Measurements from ENCODE around the gene PRKCA.

The PRKCA gene

DNA sequence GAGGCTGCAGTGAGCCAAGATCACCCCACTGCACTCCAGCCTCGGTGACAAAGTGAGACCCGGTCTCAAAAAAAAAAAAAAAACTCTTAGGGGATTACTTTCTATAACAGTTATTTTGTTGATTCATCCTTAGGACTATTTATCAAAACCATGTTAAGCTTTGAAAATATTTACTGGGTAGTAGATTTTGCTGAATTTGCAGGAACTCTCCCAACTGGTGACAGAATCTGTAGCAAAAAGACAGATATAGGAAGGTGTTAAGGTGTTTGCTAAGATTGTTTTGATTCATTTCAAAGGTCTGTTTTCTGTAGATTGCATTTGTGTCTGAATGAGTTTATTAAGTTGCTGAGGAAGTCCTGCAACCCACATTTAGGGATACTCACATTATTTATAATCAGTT is 192.6 kb downstream of the PRKCA start:
- DNase-seq: no peak

- no peak for DNase-seq
Measured at GRCh38 chr17:66496306-66496705, 193.9 kb downstream of the PRKCA start.

DNA sequence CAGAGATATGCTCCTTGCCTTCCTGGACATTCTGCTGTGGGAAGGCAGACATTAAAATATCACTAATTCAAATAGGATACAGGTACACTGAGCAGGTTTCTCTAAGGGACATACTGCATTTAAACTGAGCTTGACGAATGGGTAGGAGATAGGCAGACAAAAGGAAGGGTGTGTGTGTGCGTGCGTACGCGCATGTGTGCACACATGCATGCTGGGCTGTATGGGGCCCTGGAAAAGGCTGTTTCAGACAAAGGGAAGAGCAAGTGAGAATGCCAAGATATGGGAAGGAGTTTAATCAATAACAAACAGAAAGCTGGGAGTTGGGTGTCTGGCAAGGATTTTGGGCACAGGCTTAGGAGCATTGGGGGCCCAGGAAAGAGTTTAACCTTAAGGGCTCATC is 196.2 kb downstream of the PRKCA start:
- no peak for DNase-seq

GRCh38 chr17:66506641-66507040 is 204.2 kb downstream of the PRKCA start:
- DNase-seq: no peak

DNA sequence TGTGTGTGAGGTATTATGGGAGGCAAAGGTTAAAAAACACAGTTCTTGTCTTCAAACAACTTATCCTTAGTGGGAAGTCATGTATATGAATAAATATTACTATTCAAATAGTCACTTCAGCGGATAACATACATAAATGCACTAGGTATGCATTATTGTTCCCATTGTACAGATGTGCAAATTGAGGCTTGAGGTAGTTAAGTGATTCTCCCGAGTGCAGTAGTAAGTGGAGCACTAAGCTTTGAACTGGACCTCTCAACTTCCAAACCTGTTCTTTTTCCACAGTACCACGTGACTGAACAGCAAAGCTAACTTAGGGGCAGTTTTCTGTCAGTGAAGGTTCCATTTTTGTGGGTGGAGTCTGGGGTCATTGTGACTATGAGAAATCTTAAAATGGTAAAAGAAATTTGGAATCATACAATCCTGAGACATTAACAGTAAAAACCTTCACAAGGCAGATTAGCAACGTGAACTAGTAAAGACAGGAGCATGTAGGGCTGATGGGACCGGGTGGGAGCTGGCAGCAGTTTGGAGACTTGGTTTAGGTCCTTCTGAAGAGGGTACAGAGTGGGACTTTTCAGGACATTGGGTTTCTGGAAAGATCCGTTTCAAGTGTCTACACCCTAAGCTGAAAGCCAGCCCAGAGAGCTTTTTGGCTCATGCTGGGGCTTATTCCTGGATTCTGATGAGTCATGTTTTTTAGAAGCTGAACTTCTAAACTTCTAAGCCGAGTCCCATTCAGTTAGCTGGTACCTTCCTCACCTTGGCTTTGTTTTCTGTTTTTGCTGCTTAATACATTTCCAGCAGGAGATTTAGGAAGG is 204.9 kb downstream of the PRKCA start:
- no peak for DNase-seq

- DNase-seq: no peak
Measured at GRCh38 chr17:66507982-66508760, 205.8 kb downstream of the PRKCA start.

DNA sequence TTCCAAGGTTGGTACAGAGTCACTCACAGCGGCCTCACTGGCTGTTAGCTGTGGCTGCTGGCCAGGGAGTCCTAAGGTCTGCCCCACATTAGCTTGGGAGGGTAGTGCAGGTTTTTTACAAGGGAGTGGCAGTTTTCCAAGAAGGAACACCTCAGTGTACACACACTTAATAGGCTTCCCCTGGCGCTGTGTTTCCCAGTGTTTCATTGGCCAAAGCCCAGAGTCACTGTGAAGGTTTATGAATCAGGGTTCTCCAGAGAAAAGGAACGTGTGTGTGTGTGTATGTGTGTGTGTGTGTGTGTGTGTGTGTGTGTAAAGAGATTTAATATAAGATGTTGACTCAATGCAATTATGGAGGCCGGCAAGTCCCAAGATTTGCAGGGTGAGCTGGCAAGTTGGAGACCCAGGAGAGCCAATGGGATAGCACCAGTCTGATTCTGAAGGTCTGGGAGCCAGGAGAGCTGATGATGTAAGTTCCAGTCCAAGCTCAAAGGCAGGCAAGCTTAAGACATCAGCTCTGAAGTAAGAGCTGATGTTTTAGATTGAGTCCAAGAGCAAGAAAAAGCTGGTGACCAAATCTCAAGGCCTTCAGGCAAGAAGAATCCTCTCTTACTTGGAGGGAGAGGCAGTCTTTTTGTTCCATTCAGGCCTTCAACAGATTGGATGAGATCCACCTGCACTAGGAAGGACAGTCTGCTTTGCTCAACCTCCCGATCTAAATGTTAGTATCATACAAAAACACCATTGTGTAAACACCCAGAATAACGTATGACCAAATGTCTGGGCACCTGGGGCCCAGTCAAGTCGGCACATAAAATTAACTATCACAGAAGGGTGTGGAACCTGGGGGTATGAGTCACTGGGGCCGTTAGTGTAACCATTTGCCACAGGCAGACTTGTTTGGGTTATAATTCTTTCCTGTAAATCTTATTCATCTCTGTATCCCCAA is 206.8 kb downstream of the PRKCA start:
- DNase-seq: peak; percentile 73

GRCh38 chr17:66509926-66510325 is 207.5 kb downstream of the PRKCA start:
- DNase-seq: no peak

- DNase-seq: no peak
Measured at GRCh38 chr17:66511135-66511534, 208.7 kb downstream of the PRKCA start.

GRCh38 chr17:66514227-66514806 is 211.9 kb downstream of the PRKCA start:
- DNase-seq: no peak

DNA sequence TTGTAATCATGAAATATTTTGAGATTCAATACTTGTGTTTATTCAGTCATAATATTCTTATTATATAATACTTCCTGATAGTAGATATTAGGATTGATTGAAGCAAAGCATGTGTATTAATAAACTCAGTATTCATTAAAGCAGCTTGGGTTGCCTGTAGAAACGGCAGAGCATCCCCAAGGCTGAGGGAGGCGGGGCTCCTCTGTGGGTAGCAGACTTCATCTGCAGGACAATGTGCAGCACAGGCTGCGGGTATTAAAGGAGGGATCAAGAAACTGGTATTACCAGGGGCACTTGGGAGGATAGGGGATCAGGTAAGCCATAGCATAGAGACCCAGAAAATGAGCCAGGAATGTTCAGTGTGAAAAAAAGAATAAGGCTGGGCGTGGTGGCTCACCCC is 213.6 kb downstream of the PRKCA start:
- DNase-seq: no peak

GRCh38 chr17:66517336-66518009 is 215.1 kb downstream of the PRKCA start:
- DNase-seq: no peak

DNA sequence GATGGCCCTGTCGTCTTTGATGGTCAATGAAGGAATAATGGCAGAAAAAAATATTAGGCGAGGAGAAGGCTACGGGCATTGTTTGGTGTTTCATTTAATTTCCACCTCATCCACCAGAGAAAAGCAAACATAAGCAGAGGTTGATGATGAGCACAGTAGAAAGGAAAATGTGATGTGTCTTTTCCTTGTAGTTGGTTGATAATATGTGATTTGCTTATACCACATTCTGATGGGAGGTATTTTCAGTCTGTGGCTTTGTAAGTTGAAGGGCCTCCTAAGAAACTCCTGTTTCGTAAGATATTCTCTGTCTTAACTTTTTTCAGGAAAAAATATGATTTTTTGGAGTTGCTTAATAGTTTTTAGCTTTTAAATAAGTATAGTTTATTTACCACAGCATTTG is 215.7 kb downstream of the PRKCA start:
- no peak for DNase-seq

- DNase-seq: no peak
Measured at GRCh38 chr17:66518677-66519076, 216.3 kb downstream of the PRKCA start.

DNA sequence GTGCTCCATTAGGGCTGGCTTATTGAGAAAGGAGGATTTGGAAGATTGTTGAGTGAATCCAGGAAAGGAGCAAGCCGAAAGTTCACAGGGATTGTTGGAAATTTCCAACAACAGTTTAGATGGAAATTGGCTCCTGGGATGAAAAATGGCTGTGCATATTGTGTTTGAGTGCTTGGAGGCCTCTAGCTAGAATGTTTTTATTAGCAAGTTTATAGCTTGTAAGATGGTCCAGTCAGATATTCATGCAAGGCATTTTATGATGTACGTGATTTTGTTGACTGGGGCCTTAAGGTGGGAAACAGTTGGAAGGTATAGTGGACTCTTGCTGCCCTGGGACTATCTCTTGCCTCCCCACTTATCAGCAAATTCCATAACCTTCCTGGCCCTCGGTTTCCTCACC is 216.7 kb downstream of the PRKCA start:
- DNase-seq: no peak

GRCh38 chr17:66520999-66521398 is 218.6 kb downstream of the PRKCA start:
- no peak for DNase-seq

DNA sequence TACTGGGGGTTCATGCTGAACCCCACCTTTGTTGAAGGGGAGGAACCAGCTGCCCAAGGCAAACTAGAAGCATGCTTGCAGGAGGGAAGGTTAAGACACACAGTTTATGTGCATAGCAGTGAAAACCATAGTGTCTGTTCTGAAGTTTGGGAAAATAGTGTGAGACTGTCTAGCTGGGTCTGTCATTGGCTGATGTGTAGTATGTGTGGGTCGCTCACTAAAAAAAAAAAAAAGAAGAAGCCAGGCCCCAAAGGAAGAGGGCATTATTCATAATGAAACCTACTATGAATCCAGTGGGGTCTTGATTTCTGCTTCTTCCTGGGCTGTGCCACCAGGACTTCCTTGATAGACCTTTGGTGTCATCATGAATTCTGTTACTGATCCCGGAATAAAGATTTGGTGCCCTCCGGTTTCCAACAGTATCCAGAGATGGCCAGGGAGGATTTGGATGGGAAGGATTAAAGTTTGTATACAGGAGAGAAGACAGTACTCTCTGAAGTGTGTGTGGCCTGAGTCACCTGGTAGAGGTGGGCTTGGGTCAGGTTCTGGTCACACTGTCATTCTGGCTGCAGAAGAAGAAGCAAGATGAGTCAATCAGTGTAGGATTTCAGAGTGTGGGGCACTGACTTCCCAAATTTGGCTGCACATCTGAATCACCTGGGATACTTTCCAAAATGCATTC is 220.3 kb downstream of the PRKCA start:
- DNase-seq: no peak

GRCh38 chr17:66523378-66524200 is 221.2 kb downstream of the PRKCA start:
- no peak for DNase-seq

DNA sequence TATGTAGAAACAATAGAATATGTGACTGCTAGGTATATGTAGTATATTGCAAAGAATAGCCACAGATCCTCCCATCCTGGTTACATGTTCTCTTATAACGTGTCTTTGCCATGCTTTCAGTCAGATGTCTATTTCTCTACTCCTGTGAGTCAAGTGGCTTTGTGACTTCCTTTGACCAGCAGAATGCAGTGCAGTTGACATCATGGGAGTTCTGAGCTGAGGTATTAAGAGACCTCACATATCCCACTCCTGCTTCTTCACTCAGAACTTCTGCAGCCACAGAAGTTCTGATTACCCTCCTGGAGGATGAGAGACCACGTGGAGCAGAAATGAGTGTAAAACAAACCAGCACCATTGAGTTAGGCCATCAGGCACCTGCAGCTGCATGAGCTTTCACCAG is 222.5 kb downstream of the PRKCA start:
- no peak for DNase-seq

- DNase-seq: no peak
Measured at GRCh38 chr17:66525338-66525737, 222.9 kb downstream of the PRKCA start.

DNA sequence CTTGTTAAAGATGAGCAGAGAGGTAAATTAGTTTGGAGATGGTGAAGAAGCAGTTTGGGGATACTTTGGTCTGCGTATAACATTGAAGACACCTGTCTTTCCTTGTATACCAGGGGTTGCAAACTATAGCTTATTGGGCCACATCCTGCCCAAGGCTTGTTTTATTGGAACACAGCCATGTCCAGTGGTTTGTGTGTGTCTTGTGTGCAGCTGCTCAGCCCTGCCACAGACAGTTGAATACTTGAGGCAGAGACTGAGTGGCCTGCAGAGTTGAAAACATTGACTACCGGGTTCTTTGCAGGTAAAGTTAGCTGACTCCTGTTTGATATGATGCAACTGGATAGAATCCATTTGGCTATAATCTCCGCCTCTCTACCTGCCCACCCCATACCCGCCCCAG is 224.4 kb downstream of the PRKCA start:
- no peak for DNase-seq
